Adrenal gland (tissue), 5 donors: Measurements from ENCODE around the gene ZFP64.

Experiments
- CTCF ChIP-seq, 6 experiments: fragments of 450-650 bp in 4 of 6; fragments of 200-600 bp in 2 of 6; sonication (generic) in 1 of 6; IDR thresholded peaks; 1 replicate in 5 of 6; 2 replicates in 1 of 6; pipeline versions ENCODE4 v1.5.1 to v1.8.0; 2016 to 2021; ENCODE audit warnings: antibody characterized with exemption in 6 of 6, mild to moderate bottlenecking in 2 of 6, moderate library complexity in 1 of 6
- POLR2A ChIP-seq, 2 donors: fragments of 450-650 bp; IDR thresholded peaks; one replicate each; pipeline ENCODE4 v1.6.1; 2017; ENCODE audit warnings: antibody characterized with exemption in 2 of 2, mild to moderate bottlenecking in 2 of 2, moderate library complexity in 1 of 2
- donor health status: DM: no; HTN: no; CAD: no.

GRCh38 chr20:52207020-52207810 lies 15.6 kb upstream of the ZFP64 start:
- TF ChIP-seq CTCF (IDR thresholded peaks at IDR 0.05) (no peak), POLR2A (IDR thresholded peaks at IDR 0.05) (no peak)
